Left ventricle myocardium inferior (tissue), 1 donor: Measurements from ENCODE around the gene BCAS1. TPM values are rescaled to one million over a fixed set of nuclear protein-coding genes. Genes with fewer than 3 reads are reported as not detected.

ENCODE experiments used
- DNase-seq: peaks from one replicate; pipeline ENCODE4 v3.0.0-alpha.2; 2020
- H3K27ac ChIP-seq: fragments of 200-600 bp; replicated peaks from 2 replicates; pipeline ENCODE4 v1.8.0; 2021
- H3K27me3 ChIP-seq: fragments of 200-600 bp; 2 replicates; pipeline ENCODE4 v1.8.0; 2021; ENCODE audit warnings: low read depth
- H3K36me3 ChIP-seq: fragments of 200-600 bp; 2 replicates; pipeline ENCODE4 v1.8.0; 2021
- H3K4me1 ChIP-seq: fragments of 200-600 bp; 2 replicates; pipeline ENCODE4 v1.8.0; 2021
- H3K4me3 ChIP-seq: fragments of 200-600 bp; 2 replicates; pipeline ENCODE4 v1.8.0; 2021; ENCODE audit warnings: mild to moderate bottlenecking, moderate library complexity
- H3K9me3 ChIP-seq: fragments of 200-600 bp; replicated peaks from 2 replicates; pipeline ENCODE4 v1.8.0; 2021
- CTCF ChIP-seq: fragments of 200-600 bp; IDR thresholded peaks from 2 replicates; pipeline ENCODE4 v1.8.0; 2021; ENCODE audit warnings: antibody characterized with exemption, mild to moderate bottlenecking, borderline replicate concordance
- intact Hi-C: fragments of 100-400 bp; cut with micrococcal nuclease; formaldehyde crosslinking; loops from one replicate; pipeline ENCODE4 v1.11.0; 2022
- total RNA-seq: library from RNA; stranded (reverse); fragmentation: NEBNext Ultra II Directional; extraction: Animal tissue kit (Norgen Biotek cat#: 25700); gene quantifications from one replicate; pipeline ENCODE4 v1.2.1, GENCODE V29; 2021
- donor health status: DM: no; HTN: yes; CAD: no; lungs with severe emphysema.

The BCAS1 gene
- total RNA-seq, 1 donor from 2014 or later: not detected

- no peak overlapping the region for H3K27ac ChIP-seq
- intact Hi-C loops: loop anchor here (10.0 kb wide), 1 partner anchor 116 kb away; no protein-coding TSS in a partner anchor
Measured at GRCh38 chr20:53948383-53949318, 121.7 kb downstream of the BCAS1 start.

GRCh38 chr20:53947501-53948195 is 122.7 kb downstream of the BCAS1 start:
- H3K4me3 ChIP-seq: no peak overlapping the region
- H3K9me3 ChIP-seq: peaks cover 2% of the 10 kb centered on the region
- no peak for DNase-seq
- no peak overlapping the region for H3K27ac ChIP-seq
- intact Hi-C loops: loop anchor here (10.0 kb wide), 1 partner anchor 117 kb away; no protein-coding TSS in a partner anchor
- H3K27me3 ChIP-seq: no peaks in the 10 kb centered on the region
- H3K4me1 ChIP-seq: peaks cover 28% of the 10 kb centered on the region
- H3K36me3 ChIP-seq: no peaks in the 10 kb centered on the region
- TF ChIP-seq CTCF: no peak

More at GRCh38 chr20:53948383-53949318, 121.7 kb downstream of the BCAS1 start:
- no peak overlapping the region for H3K4me3 ChIP-seq
- DNase-seq: no peak
- H3K9me3 ChIP-seq: peaks cover 5% of the 10 kb centered on the region
- H3K27me3 ChIP-seq: no peaks in the 10 kb centered on the region
- H3K4me1 ChIP-seq: peaks cover 20% of the 10 kb centered on the region
- TF ChIP-seq CTCF: no peak
- no peaks in the 10 kb centered on the region for H3K36me3 ChIP-seq

- Histone ChIP-seq H3K4me1 (peaks cover 43% of the 10 kb centered on the region), H3K4me3 (no peak overlapping the region), H3K36me3 (no peaks in the 10 kb centered on the region), H3K9me3 (no peaks in the 10 kb centered on the region), H3K27ac (no peak overlapping the region), H3K27me3 (no peaks in the 10 kb centered on the region)
- no peak for DNase-seq
- intact Hi-C loops: loop anchor here (10.0 kb wide), 1 partner anchor 119 kb away; no protein-coding TSS in a partner anchor
- TF ChIP-seq CTCF: no peak
Measured at GRCh38 chr20:53946106-53946505, 124.3 kb downstream of the BCAS1 start.

GRCh38 chr20:53945478-53945877 is 124.9 kb downstream of the BCAS1 start:
- Histone ChIP-seq H3K9me3 (no peaks in the 10 kb centered on the region), H3K36me3 (no peaks in the 10 kb centered on the region), H3K4me1 (peaks cover 49% of the 10 kb centered on the region), H3K27me3 (no peaks in the 10 kb centered on the region), H3K4me3 (no peak overlapping the region), H3K27ac (no peak overlapping the region)
- no peak for DNase-seq
- intact Hi-C loops: loop anchor here (10.0 kb wide), 1 partner anchor 119 kb away; no protein-coding TSS in a partner anchor
- no peak for TF ChIP-seq CTCF

GRCh38 chr20:53944796-53945195 is 125.6 kb downstream of the BCAS1 start:
- Histone ChIP-seq H3K36me3 (no peaks in the 10 kb centered on the region), H3K4me1 (peaks cover 53% of the 10 kb centered on the region), H3K27me3 (no peaks in the 10 kb centered on the region), H3K27ac (no peak overlapping the region), H3K4me3 (no peak overlapping the region), H3K9me3 (no peaks in the 10 kb centered on the region)
- intact Hi-C loops: loop anchor here (5.0 to 10.0 kb wide), 2 partner anchors 120 to 367 kb away; no protein-coding TSS in a partner anchor
- no peak for DNase-seq
- no peak for TF ChIP-seq CTCF
